ACC112 (cell line): ENCODE results near the gene HNMT.
"Not testable (repeated sequence)": the region's sequence is repeated elsewhere in the genome, so short reads cannot be mapped to it uniquely, and the experiment has no call there.

Experiments
- H2AFZ ChIP-seq: fragments of 200-600 bp; sonication (generic); one replicate; pipeline ENCODE4 v1.6.0; 2017; ENCODE audit warnings: antibody characterized with exemption, low read length; ENCODE audit not compliant: unreplicated experiment
- H3K27ac ChIP-seq: fragments of 200-600 bp; sonication (generic); 2 replicates; pipeline ENCODE4 v1.5.1; 2014; ENCODE audit warnings: low read depth, mild to moderate bottlenecking, antibody characterized with exemption, low read length, moderate library complexity
- H3K27me3 ChIP-seq: fragments of 200-600 bp; sonication (generic); 2 replicates; pipeline ENCODE4 v1.6.1; 2014; ENCODE audit warnings: mild to moderate bottlenecking, antibody characterized with exemption, low read length, moderate library complexity, mixed read lengths; ENCODE audit not compliant: insufficient read depth
- H3K36me3 ChIP-seq: fragments of 200-600 bp; sonication (generic); 2 replicates; pipeline ENCODE4 v1.6.1; 2016; ENCODE audit warnings: mild to moderate bottlenecking, antibody characterized with exemption, low read length, moderate library complexity, mixed read lengths; ENCODE audit not compliant: insufficient read depth
- H3K4me1 ChIP-seq: fragments of 200-600 bp; sonication (generic); one replicate; pipeline ENCODE4 v1.6.1; 2016; ENCODE audit warnings: low read length, mixed read lengths; ENCODE audit not compliant: insufficient read depth, unreplicated experiment, control insufficient read depth
- H3K4me3 ChIP-seq: fragments of 200-600 bp; sonication (generic); 2 replicates; pipeline ENCODE4 v1.5.1; 2014; ENCODE audit warnings: mild to moderate bottlenecking, low read depth, low read length
- H3K79me2 ChIP-seq: fragments of 200-600 bp; sonication (generic); one replicate; pipeline ENCODE4 v1.6.0; 2016; ENCODE audit warnings: low read length; ENCODE audit not compliant: control insufficient read depth, unreplicated experiment, insufficient read depth

HNMT gene

GRCh38 chr2:137993715-137994476, 29.6 kb downstream of the HNMT start:
- H3K79me2 ChIP-seq, H3K4me3 ChIP-seq, H3K36me3 ChIP-seq, H2AFZ ChIP-seq, H3K27ac ChIP-seq, H3K4me1 ChIP-seq, H3K27me3 ChIP-seq: not testable (repeated sequence)

- not testable (repeated sequence) for H2AFZ ChIP-seq, H3K27me3 ChIP-seq, H3K27ac ChIP-seq, H3K4me1 ChIP-seq, H3K36me3 ChIP-seq, H3K4me3 ChIP-seq, H3K79me2 ChIP-seq
These were observed 31.1 kb downstream of the HNMT start for GRCh38 chr2:137995368-137995767.

DNA sequence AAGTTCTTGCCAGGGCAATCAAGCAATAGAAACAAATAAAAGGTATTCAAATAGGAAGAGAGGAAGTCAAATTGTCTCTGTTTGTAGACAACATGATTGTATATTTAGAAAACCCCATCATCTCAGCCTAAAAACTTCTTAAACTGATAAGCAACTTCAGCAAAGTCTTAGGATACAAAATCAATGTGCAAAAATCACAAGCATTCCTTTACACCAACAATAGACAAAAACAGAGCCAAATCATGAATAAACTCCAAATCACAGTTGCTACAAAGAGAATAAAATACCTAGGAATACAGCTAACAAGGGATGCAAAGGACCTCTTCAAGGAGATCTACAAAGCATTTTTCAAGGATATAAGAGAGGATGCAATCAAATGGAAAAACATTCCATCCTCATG, 31.9 kb downstream of the HNMT start:
- not testable (repeated sequence) for H3K27ac ChIP-seq, H3K27me3 ChIP-seq, H2AFZ ChIP-seq, H3K36me3 ChIP-seq, H3K4me1 ChIP-seq, H3K79me2 ChIP-seq, H3K4me3 ChIP-seq

DNA sequence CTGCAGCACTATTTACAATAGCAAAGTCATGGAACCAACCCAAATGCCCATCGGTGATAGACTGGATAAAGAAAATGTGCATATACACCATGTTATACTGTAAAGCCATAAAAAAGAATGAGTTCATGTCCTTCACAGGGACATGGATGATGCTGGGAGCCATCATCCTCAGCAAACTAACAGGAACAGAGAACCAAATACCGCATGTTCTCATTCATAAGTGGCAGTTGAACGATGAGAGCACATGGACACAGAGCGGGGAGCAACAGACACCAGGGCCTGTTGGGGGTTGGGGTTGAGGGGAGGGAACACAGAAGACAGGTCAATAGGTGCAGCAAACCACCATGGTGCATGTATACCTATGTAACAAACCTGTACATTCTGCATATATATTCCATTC, 33.5 kb downstream of the HNMT start:
- H3K36me3 ChIP-seq = no peaks in the 10 kb centered on the region
- H3K79me2 ChIP-seq = no peaks in the 10 kb centered on the region
- no peaks in the 10 kb centered on the region for H3K4me1 ChIP-seq
- no peaks in the 10 kb centered on the region for H3K27me3 ChIP-seq
- H3K27ac ChIP-seq = no peak overlapping the region
- H2AFZ ChIP-seq = no peak overlapping the region
- no peak overlapping the region for H3K4me3 ChIP-seq

DNA sequence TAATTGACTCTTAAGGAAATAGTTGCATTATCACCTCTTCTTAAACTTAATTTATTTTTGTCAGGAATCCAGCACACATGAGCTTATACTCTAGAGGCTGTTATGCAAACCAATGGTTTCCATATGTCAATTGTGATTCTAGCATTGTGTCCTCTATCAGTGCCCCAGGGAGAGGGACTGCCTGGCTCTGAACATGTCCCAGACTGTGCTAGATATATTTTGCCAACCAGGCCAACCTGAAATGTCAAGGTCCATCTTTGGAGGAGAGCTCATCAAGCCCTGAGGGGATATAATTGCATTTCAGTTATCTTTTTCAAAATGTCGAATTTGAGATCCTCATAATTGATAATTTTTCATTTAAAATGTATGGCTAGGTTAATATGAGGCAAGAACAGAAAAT, 34.2 kb downstream of the HNMT start:
- Histone ChIP-seq H3K27me3 (no peaks in the 10 kb centered on the region), H3K36me3 (no peaks in the 10 kb centered on the region), H2AFZ (no peak overlapping the region), H3K79me2 (no peaks in the 10 kb centered on the region), H3K4me3 (no peak overlapping the region), H3K27ac (no peak overlapping the region), H3K4me1 (no peaks in the 10 kb centered on the region)

- no peaks in the 10 kb centered on the region for H3K36me3 ChIP-seq
- H2AFZ ChIP-seq = no peak overlapping the region
- H3K27me3 ChIP-seq = no peaks in the 10 kb centered on the region
- no peak overlapping the region for H3K4me3 ChIP-seq
- H3K4me1 ChIP-seq = no peaks in the 10 kb centered on the region
- H3K27ac ChIP-seq = no peak overlapping the region
- H3K79me2 ChIP-seq = no peaks in the 10 kb centered on the region
These were observed 35.0 kb downstream of the HNMT start for GRCh38 chr2:137999273-137999672.

GRCh38 chr2:138000009-138000408, 35.7 kb downstream of the HNMT start:
- no peaks in the 10 kb centered on the region for H3K27me3 ChIP-seq

GRCh38 chr2:138000796-138001195, 36.5 kb downstream of the HNMT start:
- Histone ChIP-seq H3K36me3 (no peaks in the 10 kb centered on the region), H3K4me1 (no peaks in the 10 kb centered on the region), H3K4me3 (no peak overlapping the region), H3K27ac (no peak overlapping the region), H3K79me2 (no peaks in the 10 kb centered on the region), H3K27me3 (no peaks in the 10 kb centered on the region), H2AFZ (no peak overlapping the region)

More at GRCh38 chr2:138000009-138000408, 35.7 kb downstream of the HNMT start:
- Histone ChIP-seq H2AFZ (no peak overlapping the region), H3K4me1 (no peaks in the 10 kb centered on the region), H3K79me2 (no peaks in the 10 kb centered on the region), H3K4me3 (no peak overlapping the region), H3K27ac (no peak overlapping the region), H3K36me3 (no peaks in the 10 kb centered on the region)

- no peak overlapping the region for H2AFZ ChIP-seq
- H3K36me3 ChIP-seq = no peaks in the 10 kb centered on the region
- no peaks in the 10 kb centered on the region for H3K4me1 ChIP-seq
- H3K79me2 ChIP-seq = no peaks in the 10 kb centered on the region
- H3K4me3 ChIP-seq = no peak overlapping the region
- H3K27ac ChIP-seq = no peak overlapping the region
- H3K27me3 ChIP-seq = no peaks in the 10 kb centered on the region
These were observed 39.1 kb downstream of the HNMT start for GRCh38 chr2:138003411-138003810.

DNA sequence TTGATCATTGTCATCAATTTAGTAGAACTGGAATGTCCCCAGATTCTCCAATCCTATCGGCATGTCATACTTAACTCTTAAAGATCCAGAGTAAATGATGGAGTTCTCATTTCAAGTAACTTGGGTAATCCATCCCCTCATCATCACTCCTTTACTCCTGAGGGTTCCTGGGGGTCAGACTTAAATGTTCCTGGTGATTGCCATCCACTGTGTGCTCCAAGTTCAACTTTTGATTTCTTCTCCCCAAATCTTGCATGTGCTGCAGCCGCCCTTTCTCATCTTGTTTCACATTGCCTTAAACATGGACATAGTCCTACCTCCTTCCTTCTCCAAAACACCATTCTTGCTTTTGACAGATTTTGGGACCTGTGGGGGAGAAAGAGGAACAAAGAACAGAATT, 43.2 kb downstream of the HNMT start:
- Histone ChIP-seq H3K27ac (no peak overlapping the region), H3K4me1 (no peaks in the 10 kb centered on the region), H3K79me2 (no peaks in the 10 kb centered on the region), H2AFZ (no peak overlapping the region), H3K27me3 (no peaks in the 10 kb centered on the region), H3K36me3 (no peaks in the 10 kb centered on the region), H3K4me3 (no peak overlapping the region)

DNA sequence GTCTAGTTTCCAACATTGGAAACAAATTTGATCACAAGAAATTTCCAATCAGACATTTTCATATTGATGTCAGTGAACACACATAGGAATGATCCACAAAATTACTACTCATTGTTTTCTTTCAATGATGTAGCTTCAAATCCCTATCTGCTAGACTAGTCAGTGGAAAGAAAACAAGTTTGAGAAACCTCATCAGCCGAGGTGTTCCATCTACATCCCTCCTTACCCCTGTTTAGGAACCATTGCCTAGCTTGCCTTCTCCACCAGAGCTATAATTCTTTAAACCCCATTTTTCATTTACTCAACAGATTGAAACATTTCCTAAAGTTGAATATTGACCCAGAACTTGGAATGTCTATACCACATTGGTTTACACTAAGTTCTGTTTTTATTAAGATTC, 45.3 kb downstream of the HNMT start:
- no peaks in the 10 kb centered on the region for H3K36me3 ChIP-seq
- H2AFZ ChIP-seq = no peak overlapping the region
- no peaks in the 10 kb centered on the region for H3K27me3 ChIP-seq
- H3K79me2 ChIP-seq = no peaks in the 10 kb centered on the region
- no peaks in the 10 kb centered on the region for H3K4me1 ChIP-seq
- H3K4me3 ChIP-seq = no peak overlapping the region
- H3K27ac ChIP-seq = no peak overlapping the region
